HG02798 (cell line): Measurements from ENCODE around the gene SETD1A.

Experiments used
- ATAC-seq: cut with Tn5 transposase; IDR thresholded peaks from one replicate; pipeline ENCODE4 v1.9.1; 2021; ENCODE audit warnings: mild to moderate bottlenecking; ENCODE audit not compliant: unreplicated experiment, poor library complexity

SETD1A gene

DNA sequence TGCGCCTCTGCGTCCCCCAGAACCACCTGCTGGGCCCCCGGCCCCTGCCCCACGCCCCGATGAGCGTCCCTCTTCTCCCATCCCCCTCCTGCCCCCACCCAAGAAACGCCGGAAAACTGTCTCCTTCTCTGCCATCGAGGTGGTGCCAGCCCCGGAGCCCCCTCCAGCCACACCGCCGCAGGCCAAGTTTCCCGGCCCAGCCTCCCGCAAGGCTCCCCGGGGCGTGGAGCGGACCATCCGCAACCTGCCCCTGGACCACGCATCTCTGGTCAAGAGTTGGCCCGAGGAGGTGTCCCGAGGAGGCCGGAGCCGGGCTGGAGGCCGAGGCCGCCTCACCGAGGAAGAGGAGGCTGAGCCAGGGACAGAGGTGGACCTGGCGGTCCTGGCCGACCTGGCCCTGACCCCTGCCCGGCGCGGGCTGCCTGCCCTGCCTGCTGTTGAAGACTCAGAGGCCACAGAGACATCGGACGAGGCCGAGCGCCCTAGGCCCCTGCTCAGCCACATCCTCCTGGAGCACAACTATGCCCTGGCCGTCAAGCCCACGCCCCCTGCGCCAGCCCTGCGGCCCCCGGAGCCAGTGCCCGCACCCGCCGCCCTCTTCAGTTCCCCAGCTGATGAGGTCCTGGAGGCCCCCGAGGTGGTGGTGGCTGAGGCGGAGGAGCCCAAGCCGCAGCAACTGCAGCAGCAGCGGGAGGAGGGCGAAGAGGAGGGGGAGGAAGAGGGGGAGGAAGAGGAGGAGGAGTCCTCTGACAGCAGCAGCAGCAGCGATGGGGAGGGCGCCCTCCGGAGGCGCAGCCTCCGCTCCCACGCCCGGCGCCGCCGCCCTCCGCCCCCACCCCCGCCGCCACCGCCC is 21.8 kb downstream of the SETD1A start:
- ATAC-seq = no peak

DNA sequence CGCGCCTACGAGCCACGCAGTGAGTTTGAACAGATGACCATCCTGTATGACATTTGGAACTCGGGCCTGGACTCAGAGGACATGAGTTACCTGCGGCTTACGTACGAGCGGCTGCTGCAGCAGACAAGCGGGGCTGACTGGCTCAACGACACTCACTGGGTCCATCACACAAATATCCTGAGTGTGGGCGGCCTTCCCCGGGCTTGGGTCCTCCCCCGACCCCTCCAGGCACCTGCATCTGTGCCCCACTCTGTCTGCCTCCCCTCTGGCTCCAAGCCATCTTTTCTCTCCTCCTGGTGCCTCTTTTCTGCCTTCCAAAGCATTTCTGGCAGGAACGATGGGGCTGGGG is 22.4 kb downstream of the SETD1A start:
- ATAC-seq = no peak

DNA sequence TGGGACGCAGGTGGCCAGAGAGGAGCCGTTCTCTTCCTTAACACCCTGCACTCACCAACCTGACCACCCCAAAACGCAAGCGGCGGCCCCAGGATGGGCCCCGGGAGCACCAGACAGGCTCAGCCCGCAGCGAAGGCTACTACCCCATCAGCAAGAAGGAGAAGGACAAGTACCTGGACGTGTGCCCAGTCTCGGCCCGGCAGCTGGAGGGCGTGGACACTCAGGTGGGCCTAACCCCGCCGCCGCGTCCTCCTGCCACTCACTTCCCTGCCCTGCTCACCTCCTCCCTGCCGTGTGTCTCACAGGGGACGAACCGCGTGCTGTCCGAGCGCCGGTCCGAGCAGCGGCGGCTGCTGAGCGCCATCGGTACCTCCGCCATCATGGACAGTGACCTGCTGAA is 22.9 kb downstream of the SETD1A start:
- ATAC-seq = no peak

DNA sequence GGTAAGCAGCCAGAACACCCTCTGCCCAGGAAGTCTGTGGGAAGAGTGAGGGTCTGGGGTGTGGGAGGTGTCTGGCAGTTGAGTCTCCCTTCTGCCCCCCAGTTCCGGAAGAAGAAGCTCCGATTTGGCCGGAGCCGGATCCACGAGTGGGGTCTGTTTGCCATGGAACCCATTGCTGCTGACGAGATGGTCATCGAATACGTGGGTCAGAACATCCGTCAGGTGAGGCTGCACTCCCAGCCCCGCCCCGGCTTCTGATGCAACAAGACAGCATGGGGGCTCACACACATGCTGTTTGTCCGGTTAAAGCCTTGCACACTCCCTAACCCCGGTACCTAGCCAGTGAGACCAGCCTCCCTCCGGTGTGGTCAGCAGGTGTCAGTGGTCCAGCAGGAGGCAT is 23.4 kb downstream of the SETD1A start:
- ATAC-seq = no peak

DNA sequence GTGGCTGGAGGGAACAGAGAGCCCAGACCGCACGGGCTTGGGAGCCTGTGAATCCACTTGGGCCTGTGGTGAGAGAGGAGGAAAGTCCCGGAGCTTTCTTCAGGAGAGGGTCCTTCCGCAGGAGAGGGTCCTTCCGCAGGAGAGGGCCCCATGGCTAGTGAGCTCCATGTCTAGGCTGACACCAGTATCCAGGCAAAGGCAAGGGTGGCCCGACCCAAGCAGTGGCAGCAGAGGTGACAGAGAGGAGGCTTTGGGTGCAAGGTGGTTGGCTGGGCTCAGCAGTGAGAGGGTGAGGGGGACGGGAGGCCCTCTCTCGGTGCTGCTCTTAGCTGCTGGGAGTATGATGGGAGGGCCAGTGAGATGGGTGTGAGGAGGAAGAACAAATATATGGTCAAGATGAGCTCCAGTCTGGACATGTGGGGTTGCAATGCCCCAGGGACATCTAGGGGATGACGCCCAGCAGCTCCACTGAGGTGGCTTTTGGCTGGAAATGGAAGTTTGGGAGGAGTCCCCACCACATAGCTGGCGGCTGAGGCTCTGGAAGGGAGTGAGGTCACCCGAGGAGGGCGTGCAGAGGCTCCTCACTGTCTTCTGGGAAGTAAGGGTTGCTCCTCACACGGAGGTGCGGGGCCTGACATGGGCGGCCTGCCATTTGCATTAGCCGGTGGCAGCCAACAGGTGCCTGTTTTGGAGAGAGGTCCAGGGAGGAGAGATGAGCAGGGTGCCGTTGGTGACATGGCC is 25.2 kb downstream of the SETD1A start:
- ATAC-seq = no peak

DNA sequence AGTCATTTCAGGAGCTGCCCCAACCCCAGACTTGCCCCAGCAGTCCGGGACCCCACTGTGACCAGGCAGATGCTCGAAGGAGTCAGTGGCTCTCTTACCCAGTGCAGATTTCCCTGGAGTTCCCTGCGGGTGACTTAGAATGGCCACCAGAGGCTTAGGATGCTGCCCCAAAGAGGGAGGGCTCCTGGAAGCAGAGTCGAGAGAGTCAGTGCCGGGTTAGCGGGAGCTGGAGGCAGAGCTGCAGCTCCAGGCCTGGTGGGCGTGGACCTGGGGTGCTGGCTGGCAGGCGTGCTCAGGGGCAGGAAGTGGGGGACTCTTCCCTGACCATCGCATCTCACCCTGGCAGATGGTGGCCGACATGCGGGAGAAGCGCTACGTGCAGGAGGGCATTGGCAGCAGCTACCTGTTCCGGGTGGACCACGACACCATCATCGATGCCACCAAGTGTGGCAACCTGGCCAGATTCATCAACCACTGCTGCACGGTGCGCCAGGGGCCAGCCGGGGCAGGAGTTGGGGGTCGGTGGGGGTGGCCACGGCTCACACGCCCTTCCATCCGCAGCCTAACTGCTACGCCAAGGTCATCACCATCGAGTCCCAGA is 25.8 kb downstream of the SETD1A start:
- no peak for ATAC-seq

DNA sequence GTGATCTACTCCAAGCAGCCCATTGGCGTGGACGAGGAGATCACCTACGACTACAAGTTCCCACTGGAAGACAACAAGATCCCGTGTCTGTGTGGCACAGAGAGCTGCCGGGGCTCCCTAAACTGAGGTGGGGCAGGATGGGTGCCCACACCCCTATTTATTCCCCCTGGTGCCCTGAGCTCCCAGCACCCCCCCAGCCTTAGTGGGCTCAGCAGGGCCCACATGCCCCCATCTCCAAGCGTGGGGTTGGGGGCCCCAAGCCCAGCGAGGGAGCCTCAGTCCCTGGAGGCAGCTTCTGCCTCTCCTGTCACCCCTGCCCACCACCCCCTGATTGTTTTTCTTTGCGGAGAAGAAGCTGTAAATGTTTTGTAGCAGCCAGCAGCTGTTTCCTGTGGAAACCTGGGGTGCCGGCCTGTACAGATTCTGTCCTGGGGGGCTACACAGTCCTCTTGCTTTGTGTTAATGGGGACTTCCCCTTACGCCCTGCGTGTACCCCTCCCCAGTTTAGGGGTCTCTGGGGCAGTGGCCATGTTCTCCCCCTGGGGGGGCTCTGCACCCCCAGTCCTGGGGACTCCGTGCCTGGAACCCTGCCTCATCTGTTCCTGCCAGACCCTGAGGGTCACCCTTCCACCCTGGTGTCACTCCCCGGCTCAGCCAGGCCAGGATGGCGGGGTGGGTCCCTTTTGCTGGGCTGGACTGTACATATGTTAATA is 26.5 kb downstream of the SETD1A start:
- ATAC-seq = no peak

DNA sequence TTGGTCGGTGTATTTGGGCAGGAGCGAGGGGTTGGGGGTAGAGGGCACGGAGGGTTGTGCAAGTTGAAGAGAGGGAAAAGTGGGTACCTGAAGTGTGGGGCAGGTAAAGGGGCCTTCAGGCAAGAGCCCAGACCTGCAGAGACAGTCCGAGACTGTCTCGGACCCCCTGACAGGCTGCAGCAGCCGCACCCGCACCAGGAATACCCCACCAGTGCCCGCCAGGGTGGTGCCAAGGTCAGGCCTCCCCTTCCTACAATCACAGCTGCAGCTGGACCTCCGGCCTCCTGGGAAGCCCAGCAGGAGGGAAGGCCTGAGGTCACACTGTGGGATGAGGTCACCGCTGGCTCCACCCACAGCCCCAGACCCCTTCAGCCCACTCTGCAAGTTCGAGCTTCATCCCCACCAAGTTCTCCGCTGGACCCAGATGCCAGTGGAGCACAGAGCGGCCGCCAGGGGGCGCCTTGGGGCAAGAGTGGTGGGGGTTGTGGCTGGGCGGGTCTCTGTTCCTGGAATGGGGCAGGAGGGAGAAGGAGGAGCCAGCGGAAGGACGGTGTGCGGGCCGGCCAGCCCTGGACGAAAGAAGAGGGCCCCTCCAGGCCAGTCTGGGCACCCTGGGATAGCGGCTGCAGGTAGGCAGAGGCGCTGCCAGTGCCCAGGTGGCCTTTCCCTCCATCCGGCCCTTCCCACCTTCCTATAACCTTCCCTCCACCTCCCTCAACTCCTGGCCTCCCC is 27.3 kb downstream of the SETD1A start, which contains the start of gene HSD3B7:
Gene HSD3B7 (plus strand): TSS at position 539 of the 732 bp plus-strand sequence. CDS start 452 bp downstream, outside the sequence.
- peak; percentile 58 for ATAC-seq

DNA sequence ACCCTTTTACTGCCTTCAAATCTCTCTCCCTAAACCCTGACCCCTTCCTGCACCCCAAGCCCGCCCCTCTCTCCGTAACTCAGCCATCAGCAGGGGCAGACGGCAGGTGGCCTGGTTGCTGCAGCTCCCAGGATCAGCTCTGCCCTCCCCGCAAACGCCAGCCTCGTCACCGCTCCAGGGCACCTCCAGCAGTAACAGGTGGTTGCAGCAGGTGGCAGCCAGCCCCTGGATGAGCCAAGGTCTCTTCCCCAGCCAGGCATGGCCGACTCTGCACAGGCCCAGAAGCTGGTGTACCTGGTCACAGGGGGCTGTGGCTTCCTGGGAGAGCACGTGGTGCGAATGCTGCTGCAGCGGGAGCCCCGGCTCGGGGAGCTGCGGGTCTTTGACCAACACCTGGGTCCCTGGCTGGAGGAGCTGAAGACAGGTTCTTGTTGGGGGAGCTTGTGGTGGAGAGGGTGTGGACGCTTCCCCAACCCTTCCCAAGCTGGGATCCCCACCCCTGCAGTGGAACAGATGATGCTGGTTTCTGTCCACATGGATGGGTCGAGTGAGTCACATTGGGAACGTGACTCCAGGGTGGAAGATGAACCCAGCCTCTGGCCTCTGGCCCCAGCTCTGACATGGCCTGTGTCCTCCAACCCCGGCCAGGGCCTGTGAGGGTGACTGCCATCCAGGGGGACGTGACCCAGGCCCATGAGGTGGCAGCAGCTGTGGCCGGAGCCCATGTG is 28.0 kb downstream of the SETD1A start:
- no peak for ATAC-seq

DNA sequence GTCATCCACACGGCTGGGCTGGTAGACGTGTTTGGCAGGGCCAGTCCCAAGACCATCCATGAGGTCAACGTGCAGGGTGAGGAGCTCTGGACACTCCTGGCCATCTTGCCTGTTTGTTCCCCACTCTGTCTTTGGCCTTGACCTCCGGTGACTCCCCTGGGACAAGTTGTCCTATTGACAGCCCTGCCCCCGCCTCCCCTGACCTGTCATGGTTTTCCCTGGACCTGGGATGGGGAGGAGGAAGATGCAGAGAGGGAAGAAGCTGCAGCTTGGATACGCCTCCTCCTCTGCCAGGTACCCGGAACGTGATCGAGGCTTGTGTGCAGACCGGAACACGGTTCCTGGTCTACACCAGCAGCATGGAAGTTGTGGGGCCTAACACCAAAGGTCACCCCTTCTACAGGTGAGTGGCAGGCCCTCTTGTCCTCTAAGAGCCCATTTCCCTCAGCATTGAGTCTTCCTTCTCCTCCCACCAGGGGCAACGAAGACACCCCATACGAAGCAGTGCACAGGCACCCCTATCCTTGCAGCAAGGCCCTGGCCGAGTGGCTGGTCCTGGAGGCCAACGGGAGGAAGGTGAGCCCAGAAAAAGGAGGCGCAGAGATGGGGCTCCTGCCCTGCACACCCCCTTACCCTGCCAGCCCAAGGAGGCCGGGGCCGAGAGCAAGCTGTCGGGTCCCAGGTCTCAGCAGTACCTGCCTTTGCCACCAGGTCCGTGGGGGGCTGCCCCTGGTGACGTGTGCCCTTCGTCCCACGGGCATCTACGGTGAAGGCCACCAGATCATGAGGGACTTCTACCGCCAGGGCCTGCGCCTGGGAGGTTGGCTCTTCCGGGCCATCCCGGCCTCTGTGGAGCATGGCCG is 28.8 kb downstream of the SETD1A start:
- no peak for ATAC-seq

DNA sequence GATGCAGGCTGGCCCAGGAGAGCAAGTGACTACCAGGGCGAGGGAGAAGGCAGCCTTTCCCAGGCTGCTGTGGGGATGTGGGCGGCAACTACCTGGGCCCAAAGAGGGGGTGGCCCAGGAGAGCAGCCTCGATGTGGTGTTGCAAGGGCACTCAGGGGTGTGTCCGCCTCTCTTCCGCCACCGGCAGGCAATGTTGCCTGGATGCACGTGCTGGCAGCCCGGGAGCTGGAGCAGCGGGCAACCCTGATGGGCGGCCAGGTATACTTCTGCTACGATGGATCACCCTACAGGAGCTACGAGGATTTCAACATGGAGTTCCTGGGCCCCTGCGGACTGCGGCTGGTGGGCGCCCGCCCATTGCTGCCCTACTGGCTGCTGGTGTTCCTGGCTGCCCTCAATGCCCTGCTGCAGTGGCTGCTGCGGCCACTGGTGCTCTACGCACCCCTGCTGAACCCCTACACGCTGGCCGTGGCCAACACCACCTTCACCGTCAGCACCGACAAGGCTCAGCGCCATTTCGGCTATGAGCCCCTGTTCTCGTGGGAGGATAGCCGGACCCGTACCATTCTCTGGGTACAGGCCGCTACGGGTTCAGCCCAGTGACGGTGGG is 30.1 kb downstream of the SETD1A start:
- ATAC-seq = no peak

DNA sequence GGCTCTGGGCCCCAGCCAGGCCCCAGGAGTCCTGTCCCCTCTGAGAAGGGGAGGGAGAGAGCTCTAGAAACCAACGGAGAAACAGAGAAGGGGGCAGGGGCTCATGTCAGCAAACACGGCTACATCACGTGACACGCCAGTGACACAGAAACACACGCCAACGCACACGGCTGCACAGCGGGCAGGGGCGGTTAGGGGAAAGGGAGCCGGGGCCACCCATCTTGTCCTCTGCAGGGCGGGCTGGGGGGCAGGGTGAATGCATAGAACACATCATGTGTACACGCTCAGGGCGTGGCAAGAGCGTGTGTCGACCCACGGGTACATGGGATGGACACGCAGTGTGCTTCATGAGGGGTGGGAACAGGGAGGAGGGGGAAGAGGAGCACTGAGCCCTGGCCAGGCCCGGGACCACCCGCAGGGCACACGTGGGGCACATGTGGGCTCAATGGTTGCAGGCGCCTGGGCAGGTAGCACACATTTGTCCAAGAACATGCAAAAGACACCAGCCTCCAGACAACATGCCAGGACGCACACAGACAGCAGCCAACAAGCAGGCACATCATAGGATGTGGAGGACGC is 32.0 kb downstream of the SETD1A start:
- ATAC-seq = no peak

DNA sequence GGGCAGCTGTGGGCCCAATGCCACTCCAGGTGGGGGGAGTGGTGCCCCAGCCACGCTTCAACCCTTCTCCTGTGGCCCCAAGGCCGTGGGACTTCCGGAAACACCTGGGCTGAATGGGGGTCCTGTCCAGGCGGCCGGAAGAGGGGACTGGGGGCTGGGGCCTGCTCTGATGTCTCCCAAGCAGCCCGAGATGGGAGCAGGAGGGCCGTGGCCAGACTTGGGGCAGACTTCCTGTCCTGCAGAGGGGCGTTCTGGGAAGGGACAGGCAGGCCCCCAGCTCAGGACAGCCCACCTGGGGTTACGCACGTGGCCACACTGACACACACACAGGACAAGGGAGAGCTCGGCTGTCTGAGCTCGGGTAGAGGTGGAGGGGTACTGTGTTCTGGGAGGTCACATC is 32.6 kb downstream of the SETD1A start:
- no peak for ATAC-seq

DNA sequence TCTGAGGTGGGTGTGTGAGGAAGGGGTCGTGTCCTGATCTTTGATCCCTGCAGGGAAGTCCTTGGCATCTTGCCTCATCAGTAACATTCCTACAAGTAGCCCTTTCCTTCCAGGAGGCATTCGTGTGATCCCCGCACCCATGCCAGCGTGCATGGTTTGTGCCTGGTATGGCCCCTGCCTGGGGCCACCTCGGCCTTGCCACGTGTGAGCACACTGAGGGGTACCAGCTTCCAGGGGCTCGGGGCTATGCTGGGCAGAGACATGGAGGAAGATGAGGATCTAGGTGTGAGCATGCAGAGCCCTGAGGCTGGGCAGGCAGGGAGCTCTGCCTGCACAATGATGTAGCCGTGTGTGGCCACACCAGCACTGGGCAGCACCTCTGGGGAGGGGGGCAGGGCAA is 33.5 kb downstream of the SETD1A start:
- ATAC-seq = no peak

DNA sequence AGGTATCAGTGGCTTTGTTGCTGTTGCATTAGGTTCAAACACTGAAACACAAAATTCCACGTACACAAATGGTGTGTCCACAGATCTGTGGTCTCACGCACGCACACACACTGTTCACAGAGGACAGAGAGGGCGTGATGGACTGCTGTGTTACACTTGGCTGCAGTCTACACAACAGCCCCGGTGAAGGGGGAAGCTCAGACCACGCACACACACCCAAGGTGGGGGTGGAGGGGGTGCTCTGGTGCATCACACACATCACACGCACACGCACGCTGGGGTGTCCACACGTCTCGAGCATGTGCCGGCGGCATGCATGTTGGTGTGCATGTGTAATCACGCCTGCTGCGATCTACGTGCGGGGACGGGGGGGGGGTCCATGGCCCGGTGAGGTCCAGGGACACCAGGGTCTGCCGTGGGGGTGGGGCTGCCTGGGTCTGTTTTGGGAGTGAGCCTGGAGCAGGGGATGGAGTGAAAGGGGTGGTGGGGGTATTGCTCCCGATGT is 34.8 kb downstream of the SETD1A start:
- no peak for ATAC-seq

DNA sequence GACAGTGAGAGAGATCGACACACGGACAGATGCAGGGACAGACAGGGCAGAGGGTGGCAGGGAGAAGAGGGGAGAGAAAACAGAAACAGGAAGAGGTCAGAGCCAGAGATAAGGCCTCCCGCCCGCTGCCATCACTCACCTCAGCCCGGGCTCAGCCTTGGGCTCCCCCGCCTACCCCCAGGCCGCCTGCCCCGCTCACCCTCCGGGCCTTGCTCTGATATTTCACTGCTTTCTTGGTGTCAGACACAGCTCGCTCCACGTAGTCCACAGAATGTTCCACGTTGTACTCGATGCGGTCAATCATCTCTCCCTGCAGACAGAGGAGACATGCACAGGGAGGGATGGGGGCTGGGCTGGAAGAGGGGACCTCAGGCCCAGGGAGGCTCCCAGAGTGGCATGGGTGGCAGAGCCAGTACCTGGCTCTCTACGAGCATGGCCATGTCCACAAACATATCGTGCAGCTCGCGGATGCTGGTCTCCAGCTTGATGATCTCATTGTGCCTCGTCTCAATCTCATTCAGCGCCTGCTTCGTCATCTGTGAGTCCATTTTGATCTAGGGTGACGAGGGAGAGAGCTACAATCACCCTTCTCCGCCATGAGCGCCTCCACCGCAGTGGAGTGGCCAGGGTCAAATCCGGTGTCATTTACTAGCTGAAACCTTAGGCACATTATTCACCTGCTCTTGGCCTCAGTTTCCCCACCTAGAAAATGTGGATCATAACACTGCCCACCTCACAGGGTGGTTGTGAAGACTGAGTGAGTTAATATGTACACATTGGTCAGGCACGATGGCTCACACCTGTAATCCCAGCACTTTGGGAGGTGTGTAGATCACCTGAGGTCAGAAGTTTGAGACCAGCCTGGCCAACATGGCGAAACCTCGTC is 35.6 kb downstream of the SETD1A start:
- ATAC-seq = no peak

DNA sequence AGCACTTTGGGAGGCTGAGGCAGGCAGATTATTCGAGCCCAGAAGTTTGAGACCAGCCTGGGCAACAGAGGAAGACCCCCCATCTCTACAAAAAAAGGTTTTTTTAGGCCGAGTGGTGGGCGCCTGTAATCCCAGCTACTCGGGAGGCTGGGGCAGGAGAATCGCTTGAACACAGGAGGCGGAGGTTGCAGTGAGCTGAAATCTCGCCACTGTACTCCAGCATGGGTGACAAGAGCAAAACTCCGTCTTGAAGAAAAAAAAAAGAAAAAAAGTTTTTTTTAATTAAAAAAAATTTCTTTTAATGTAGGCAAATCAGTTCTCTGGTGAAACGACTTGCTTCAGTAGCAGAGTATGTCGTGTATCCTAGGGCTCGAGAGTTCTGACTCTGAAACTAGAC is 38.4 kb downstream of the SETD1A start:
- ATAC-seq = no peak
